SK-N-SH treated with all-trans-retinoic acid at 6 μM for 48 hours (cell line): ENCODE data around the gene CEP192.

Source experiments
- ARNTL ChIP-seq: fragments of 450-650 bp; formaldehyde crosslinking; IDR thresholded peaks from 2 replicates; pipeline ENCODE4 v1.5.0; 2020; ENCODE audit warnings: low read depth, mild to moderate bottlenecking, moderate library complexity, borderline replicate concordance
- OSR1 ChIP-seq: fragments of 250-450 bp; sonication (Bioruptor Pico); IDR thresholded peaks from 2 replicates; pipeline ENCODE4 v1.8.0; 2022; ENCODE audit warnings: moderate library complexity, mild to moderate bottlenecking, inconsistent platforms
- TF ChIP-seq, protein P1 (sequence below): fragments of 250-450 bp; sonication (Bioruptor Pico); IDR thresholded peaks from 2 replicates; pipeline ENCODE4 v1.5.1; 2021; ENCODE audit warnings: mild to moderate bottlenecking, moderate library complexity
- TF ChIP-seq, protein P2 (sequence below): fragments of 250-450 bp; sonication (Bioruptor Pico); IDR thresholded peaks from 2 replicates; pipeline ENCODE4 v1.8.0; 2020; ENCODE audit warnings: mild to moderate bottlenecking, moderate library complexity, borderline replicate concordance

DNA sequence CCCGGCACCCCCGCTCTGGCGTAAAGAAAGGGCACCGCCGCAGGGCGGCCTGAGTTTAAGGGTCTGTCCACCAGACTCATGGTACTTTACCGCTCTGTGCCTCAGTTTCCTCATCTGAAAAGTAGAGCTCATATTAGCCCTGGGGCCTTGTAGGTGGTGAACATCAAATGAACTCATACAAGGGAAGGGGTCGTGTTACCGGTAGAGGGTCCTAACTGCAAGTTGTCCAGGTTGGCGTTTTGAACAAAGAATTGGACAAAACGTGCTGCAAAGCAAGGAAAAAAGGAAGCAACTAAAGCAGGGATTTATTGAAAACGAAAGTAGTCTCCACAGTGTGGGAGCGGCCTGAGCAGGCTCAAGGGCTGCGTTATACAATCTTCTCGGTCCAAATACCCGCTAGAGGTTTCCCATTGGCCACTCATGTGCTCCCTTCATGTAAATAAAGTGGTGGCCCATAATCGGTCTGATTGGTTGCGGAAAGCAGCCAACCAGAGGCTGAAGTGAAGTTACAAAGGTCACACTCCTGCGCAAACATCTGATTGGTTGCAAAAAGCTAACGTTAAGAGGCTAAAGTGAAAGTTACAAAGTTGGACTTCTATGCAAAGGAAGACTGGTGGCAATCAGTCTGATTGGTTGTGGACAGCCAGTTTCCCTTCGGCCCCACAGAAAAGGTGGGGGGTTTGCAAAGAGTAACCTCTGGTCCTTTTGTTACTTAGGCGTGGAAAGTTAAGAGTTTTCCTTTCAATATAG, 146.7 kb downstream of the CEP192 start:
- TF ChIP-seq ARNTL (no peak), OSR1 (no peak)
- TF ChIP-seq, protein P1, sequence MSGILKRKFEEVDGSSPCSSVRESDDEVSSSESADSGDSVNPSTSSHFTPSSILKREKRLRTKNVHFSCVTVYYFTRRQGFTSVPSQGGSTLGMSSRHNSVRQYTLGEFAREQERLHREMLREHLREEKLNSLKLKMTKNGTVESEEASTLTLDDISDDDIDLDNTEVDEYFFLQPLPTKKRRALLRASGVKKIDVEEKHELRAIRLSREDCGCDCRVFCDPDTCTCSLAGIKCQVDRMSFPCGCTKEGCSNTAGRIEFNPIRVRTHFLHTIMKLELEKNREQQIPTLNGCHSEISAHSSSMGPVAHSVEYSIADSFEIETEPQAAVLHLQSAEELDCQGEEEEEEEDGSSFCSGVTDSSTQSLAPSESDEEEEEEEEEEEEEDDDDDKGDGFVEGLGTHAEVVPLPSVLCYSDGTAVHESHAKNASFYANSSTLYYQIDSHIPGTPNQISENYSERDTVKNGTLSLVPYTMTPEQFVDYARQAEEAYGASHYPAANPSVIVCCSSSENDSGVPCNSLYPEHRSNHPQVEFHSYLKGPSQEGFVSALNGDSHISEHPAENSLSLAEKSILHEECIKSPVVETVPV (CRISPR knock-in tag): no peak
- TF ChIP-seq, protein P2, sequence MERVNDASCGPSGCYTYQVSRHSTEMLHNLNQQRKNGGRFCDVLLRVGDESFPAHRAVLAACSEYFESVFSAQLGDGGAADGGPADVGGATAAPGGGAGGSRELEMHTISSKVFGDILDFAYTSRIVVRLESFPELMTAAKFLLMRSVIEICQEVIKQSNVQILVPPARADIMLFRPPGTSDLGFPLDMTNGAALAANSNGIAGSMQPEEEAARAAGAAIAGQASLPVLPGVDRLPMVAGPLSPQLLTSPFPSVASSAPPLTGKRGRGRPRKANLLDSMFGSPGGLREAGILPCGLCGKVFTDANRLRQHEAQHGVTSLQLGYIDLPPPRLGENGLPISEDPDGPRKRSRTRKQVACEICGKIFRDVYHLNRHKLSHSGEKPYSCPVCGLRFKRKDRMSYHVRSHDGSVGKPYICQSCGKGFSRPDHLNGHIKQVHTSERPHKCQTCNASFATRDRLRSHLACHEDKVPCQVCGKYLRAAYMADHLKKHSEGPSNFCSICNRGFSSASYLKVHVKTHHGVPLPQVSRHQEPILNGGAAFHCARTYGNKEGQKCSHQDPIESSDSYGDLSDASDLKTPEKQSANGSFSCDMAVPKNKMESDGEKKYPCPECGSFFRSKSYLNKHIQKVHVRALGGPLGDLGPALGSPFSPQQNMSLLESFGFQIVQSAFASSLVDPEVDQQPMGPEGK (CRISPR knock-in tag): no peak
